GM23338 (cell line): ENCODE results near the gene ARMC8. TPM values are rescaled to one million over a fixed set of nuclear protein-coding genes. Genes with fewer than 3 reads are reported as not detected.

Experiments
- ATAC-seq: fragments of 200-7000 bp; cut with Tn5 transposase; 3 replicates; pipeline ENCODE4 v1.9.1; 2020
- DNase-seq: peaks from one replicate; pipeline ENCODE4 v3.0.0-alpha.2; 2015; ENCODE audit warnings: low spot score
- H2AFZ ChIP-seq: fragments of 200-600 bp; sonication (generic); 2 replicates; pipeline ENCODE4 v1.8.0; 2016; ENCODE audit warnings: antibody characterized with exemption, mild to moderate bottlenecking, moderate library complexity
- H3F3A ChIP-seq: fragments of 200-600 bp; sonication (generic); replicated peaks from 2 replicates; pipeline ENCODE4 v1.8.0; 2017; ENCODE audit warnings: antibody characterized with exemption, mixed run types, low read depth
- H3K27ac ChIP-seq: fragments of 200-600 bp; sonication (generic); 2 replicates; pipeline ENCODE4 v1.6.1; 2016; ENCODE audit warnings: low read depth
- H3K27me3 ChIP-seq: fragments of 200-600 bp; sonication (generic); 2 replicates; pipeline ENCODE4 v1.8.0; 2016; ENCODE audit warnings: mild to moderate bottlenecking, mixed run types, moderate library complexity; ENCODE audit not compliant: insufficient read depth
- H3K36me3 ChIP-seq: fragments of 200-600 bp; sonication (generic); 2 replicates; pipeline ENCODE4 v1.8.0; 2016; ENCODE audit warnings: mild to moderate bottlenecking; ENCODE audit not compliant: insufficient read depth
- H3K4me1 ChIP-seq: fragments of 200-600 bp; sonication (generic); 2 replicates; pipeline ENCODE4 v1.8.0; 2016; ENCODE audit warnings: mild to moderate bottlenecking, moderate library complexity; ENCODE audit not compliant: insufficient read depth
- H3K4me2 ChIP-seq: fragments of 200-600 bp; sonication (generic); 2 replicates; pipeline ENCODE4 v1.7.1; 2017; ENCODE audit warnings: mixed run types
- H3K4me3 ChIP-seq: fragments of 200-600 bp; sonication (generic); 2 replicates; pipeline ENCODE4 v1.6.1; 2016; ENCODE audit warnings: mixed run types
- H3K79me2 ChIP-seq: fragments of 200-600 bp; sonication (generic); replicated peaks from 2 replicates; pipeline ENCODE4 v1.8.0; 2017; ENCODE audit warnings: mild to moderate bottlenecking; ENCODE audit not compliant: insufficient read depth
- H3K9me2 ChIP-seq: fragments of 200-600 bp; sonication (generic); 2 replicates; pipeline ENCODE4 v1.8.0; 2017; ENCODE audit not compliant: insufficient read depth
- H4K20me1 ChIP-seq: fragments of 200-600 bp; sonication (generic); replicated peaks from 2 replicates; pipeline ENCODE4 v1.8.0; 2017; ENCODE audit warnings: mild to moderate bottlenecking; ENCODE audit not compliant: insufficient read depth
- H3K27ac Mint-ChIP-seq: 2 replicates; pipeline ENCODE4 v1.8.0; 2020; ENCODE audit warnings: inconsistent platforms, mild to moderate bottlenecking, moderate library complexity, mixed read lengths
- H3K27me3 Mint-ChIP-seq: 3 replicates; pipeline ENCODE4 v1.8.0; 2022; ENCODE audit warnings: low read depth, mild to moderate bottlenecking, moderate library complexity, mixed read lengths, inconsistent platforms; ENCODE audit not compliant: insufficient read depth, poor library complexity
- H3K36me3 Mint-ChIP-seq: 3 replicates; pipeline ENCODE4 v1.8.0; 2021; ENCODE audit warnings: low read depth, mild to moderate bottlenecking, inconsistent platforms, moderate library complexity, mixed read lengths
- H3K4me1 Mint-ChIP-seq: 3 replicates; pipeline ENCODE4 v1.8.0; 2020; ENCODE audit warnings: mild to moderate bottlenecking, inconsistent platforms, mixed read lengths
- H3K4me3 Mint-ChIP-seq: 3 replicates; pipeline ENCODE4 v1.8.0; 2021; ENCODE audit warnings: moderate library complexity, mild to moderate bottlenecking, inconsistent platforms, mixed read lengths
- H3K9me3 Mint-ChIP-seq: 3 replicates; pipeline ENCODE4 v1.8.0; 2020; ENCODE audit warnings: moderate library complexity, mild to moderate bottlenecking, inconsistent platforms, mixed read lengths
- CREB1 ChIP-seq: fragments of 250-450 bp; sonication (Bioruptor Pico); IDR thresholded peaks from 2 replicates; pipeline ENCODE4 v1.5.0; 2020; ENCODE audit warnings: low read depth, mild to moderate bottlenecking, moderate library complexity
- CTCF ChIP-seq, 2 experiments: fragments of 200-600 bp in 1 of 2; sonication (generic) in 1 of 2; conservative IDR thresholded peaks; 2 replicates each; pipeline versions ENCODE4 v1.5.1 to v1.6.1; 2016 to 2017; ENCODE audit warnings: antibody characterized with exemption in 2 of 2, low read depth in 2 of 2, mild to moderate bottlenecking in 2 of 2, moderate library complexity in 1 of 2
- ETS1 ChIP-seq: IDR thresholded peaks from 2 replicates; pipeline ENCODE4 v1.6.1; 2016; ENCODE audit warnings: antibody characterized with exemption
- EZH2 ChIP-seq: fragments of 200-600 bp; sonication (generic); IDR thresholded peaks from one replicate; pipeline ENCODE4 v1.8.0; 2017; ENCODE audit warnings: antibody characterized with exemption, mild to moderate bottlenecking, low read depth; ENCODE audit not compliant: unreplicated experiment
- EZH2phosphoT487 ChIP-seq: fragments of 200-600 bp; sonication (generic); IDR thresholded peaks from one replicate; pipeline ENCODE4 v1.8.1; 2018; ENCODE audit warnings: antibody characterized with exemption; ENCODE audit not compliant: unreplicated experiment
- JUNB ChIP-seq: IDR thresholded peaks from one replicate; pipeline ENCODE4 v1.6.1; 2016; ENCODE audit warnings: antibody characterized with exemption; ENCODE audit not compliant: unreplicated experiment
- NANOG ChIP-seq: IDR thresholded peaks from 2 replicates; pipeline ENCODE4 v1.6.1; 2016; ENCODE audit warnings: antibody characterized with exemption, borderline replicate concordance
- POLR2AphosphoS5 ChIP-seq: IDR thresholded peaks from 2 replicates; pipeline ENCODE4 v1.6.1; 2016; ENCODE audit warnings: antibody characterized with exemption, low read depth
- ZNF114 ChIP-seq: fragments of 250-450 bp; sonication (Bioruptor Pico); IDR thresholded peaks from 2 replicates; pipeline ENCODE4 v1.5.0; 2020; ENCODE audit warnings: mild to moderate bottlenecking, moderate library complexity
- ZNF462 ChIP-seq: fragments of 250-450 bp; sonication (Bioruptor Pico); IDR thresholded peaks from 2 replicates; pipeline ENCODE4 v1.5.0; 2020; ENCODE audit warnings: mild to moderate bottlenecking, moderate library complexity
- polyA plus RNA-seq: library from polyadenylated mRNA; unstranded; fragments of >200 nt; fragmentation: Nextera tagmentation; extraction: Ambion mirVana; gene quantifications from 2 replicates; pipeline ENCODE4 v1.2.1, GENCODE V29; 2016
- total RNA-seq: library from RNA; depleted of rRNA; stranded (reverse); fragments of >200 nt; shearing (Covaris generic); gene quantifications from 2 replicates; pipeline ENCODE4 v1.2.3, GENCODE V29; 2014

ARMC8 gene
- total and polyA plus RNA-seq, 2 experiments from 2014 or later, result 36.8 to 61.4 TPM

GRCh38 chr3:138220242-138220641 lies 33.1 kb downstream of the ARMC8 start (continued):
- TF ChIP-seq ZNF462 (CRISPR knock-in tag) (no peak), EZH2 (no peak), EZH2phosphoT487 (no peak), JUNB (no peak), CREB1 (no peak), POLR2AphosphoS5 (no peak), CTCF (conservative IDR thresholded peaks at IDR 0.05; ENCODE audit: low read depth in 2 of 2) (no peak)

GRCh38 chr3:138220788-138221187 lies 33.7 kb downstream of the ARMC8 start:
- no peaks in the 10 kb centered on the region for H3K9me3 Mint-ChIP-seq
- Histone ChIP-seq H4K20me1 (peaks cover 20% of the 10 kb centered on the region), H3F3A (no peaks in the 10 kb centered on the region), H3K4me3 (no peak overlapping the region), H3K36me3 (peaks cover 22% of the 10 kb centered on the region), H3K79me2 (peaks cover 59% of the 10 kb centered on the region), H3K27me3 (no peaks in the 10 kb centered on the region), H3K4me2 (no peak overlapping the region), H2AFZ (no peak overlapping the region), H3K9me2 (no peaks in the 10 kb centered on the region), H3K4me1 (peaks cover 8% of the 10 kb centered on the region; the same call in 1 of the 2 replicates), H3K27ac (no peak overlapping the region)
- no peak overlapping the region for H3K4me3 Mint-ChIP-seq
- no peaks in the 10 kb centered on the region for H3K27me3 Mint-ChIP-seq
- no peak for DNase-seq
- peaks cover 8% of the 10 kb centered on the region; the same call in 2 of the 3 replicates for H3K4me1 Mint-ChIP-seq
- ATAC-seq, result no peak
- H3K27ac Mint-ChIP-seq, result no peak overlapping the region
- H3K36me3 Mint-ChIP-seq, result peaks cover 32% of the 10 kb centered on the region
- TF ChIP-seq ZNF114 (CRISPR knock-in tag), result no peak
- no peak for TF ChIP-seq NANOG
- TF ChIP-seq EZH2phosphoT487, result no peak
- no peak for TF ChIP-seq CTCF (conservative IDR thresholded peaks at IDR 0.05; ENCODE audit: low read depth in 2 of 2)
- no peak for TF ChIP-seq EZH2
- no peak for TF ChIP-seq ETS1
